Mesenchymal stem cell (in vitro differentiated cells and primary cell): ENCODE results near the gene B4GALT7.

Source experiments
- DNase-seq: peaks from one replicate; pipeline ENCODE4 v3.0.0-alpha.2; 2013
- H2AFZ ChIP-seq: one replicate; pipeline ENCODE4 v1.6.1; 2013; ENCODE audit warnings: low read depth, mild to moderate bottlenecking, control low read depth, inconsistent platforms, low read length, moderate library complexity
- H2AK5ac ChIP-seq: 2 replicates; pipeline ENCODE4 v1.6.1; 2013; ENCODE audit warnings: low read length, moderate library complexity, mild to moderate bottlenecking, inconsistent platforms; ENCODE audit not compliant: severe bottlenecking
- H2BK120ac ChIP-seq: one replicate; pipeline ENCODE4 v1.6.1; 2013; ENCODE audit warnings: low read depth, mild to moderate bottlenecking, inconsistent platforms, low read length, moderate library complexity
- H2BK12ac ChIP-seq, 2 experiments: one replicate each; pipeline ENCODE4 v1.6.1; 2013; ENCODE audit warnings: inconsistent platforms in 2 of 2, low read length in 2 of 2, mild to moderate bottlenecking in 2 of 2, moderate library complexity in 2 of 2, control low read depth in 1 of 2
- H2BK15ac ChIP-seq: one replicate; pipeline ENCODE4 v1.6.1; 2013; ENCODE audit warnings: mild to moderate bottlenecking, low read depth, inconsistent platforms; ENCODE audit not compliant: poor library complexity, severe bottlenecking
- H2BK5ac ChIP-seq: 2 replicates; pipeline ENCODE4 v1.6.1; 2013; ENCODE audit warnings: low read depth, mild to moderate bottlenecking, low read length, control low read depth, inconsistent platforms; ENCODE audit not compliant: poor library complexity, severe bottlenecking
- H3K14ac ChIP-seq, 2 experiments: one replicate each; pipeline ENCODE4 v1.6.1; 2013; ENCODE audit warnings: inconsistent platforms in 2 of 2, low read length in 2 of 2, control low read depth in 1 of 2, mild to moderate bottlenecking in 1 of 2, moderate library complexity in 1 of 2
- H3K18ac ChIP-seq, 2 experiments: one replicate each; pipeline ENCODE4 v1.6.1; 2013; ENCODE audit warnings: inconsistent platforms in 2 of 2, low read length in 2 of 2, control low read depth in 1 of 2, low read depth in 1 of 2, mild to moderate bottlenecking in 1 of 2
- H3K23ac ChIP-seq, 2 experiments: one replicate each; pipeline ENCODE4 v1.6.1; 2013; ENCODE audit warnings: inconsistent platforms in 2 of 2, low read length in 2 of 2, mild to moderate bottlenecking in 2 of 2, moderate library complexity in 2 of 2, control low read depth in 1 of 2
- H3K27ac ChIP-seq: 2 replicates; pipeline ENCODE4 v1.5.1; 2013; ENCODE audit warnings: mild to moderate bottlenecking, moderate library complexity, low read length, control low read depth, inconsistent platforms; ENCODE audit not compliant: poor library complexity, severe bottlenecking
- H3K27me3 ChIP-seq, 2 experiments: 2 replicates each; pipeline versions ENCODE4 v1.6.1 to v1.7.0; 2013; ENCODE audit warnings: low read length in 2 of 2, mild to moderate bottlenecking in 2 of 2, moderate library complexity in 2 of 2, control low read depth in 1 of 2, inconsistent platforms in 1 of 2; ENCODE audit not compliant: control insufficient read depth in 1 of 2, insufficient read depth in 1 of 2
- H3K36me3 ChIP-seq, 2 experiments: 2 replicates each; pipeline versions ENCODE4 v1.6.1 to v1.7.0; 2013; ENCODE audit warnings: low read length in 2 of 2, control low read depth in 1 of 2, inconsistent platforms in 1 of 2, low read depth in 1 of 2, mild to moderate bottlenecking in 1 of 2; ENCODE audit not compliant: insufficient read depth in 2 of 2, control insufficient read depth in 1 of 2
- H3K4ac ChIP-seq, 2 experiments: one replicate each; pipeline ENCODE4 v1.6.1; 2013; ENCODE audit warnings: inconsistent platforms in 2 of 2, low read length in 2 of 2, mild to moderate bottlenecking in 2 of 2, moderate library complexity in 2 of 2, control low read depth in 1 of 2, low read depth in 1 of 2
- H3K4me1 ChIP-seq: 2 replicates; pipeline ENCODE4 v1.6.1; 2013; ENCODE audit warnings: low read depth, low read length, control low read depth; ENCODE audit not compliant: control insufficient read depth, insufficient read depth
- H3K4me2 ChIP-seq: 2 replicates; pipeline ENCODE4 v1.6.1; 2013; ENCODE audit warnings: low read length, mild to moderate bottlenecking, inconsistent platforms; ENCODE audit not compliant: poor library complexity, severe bottlenecking
- H3K4me3 ChIP-seq, 2 experiments: 2 replicates each; pipeline versions ENCODE4 v1.5.1 to v1.7.0; 2013; ENCODE audit warnings: low read length in 2 of 2, mild to moderate bottlenecking in 2 of 2, control low read depth in 1 of 2, low read depth in 1 of 2; ENCODE audit not compliant: insufficient read depth in 1 of 2
- H3K79me1 ChIP-seq: replicated peaks from 2 replicates; pipeline ENCODE4 v1.6.1; 2013; ENCODE audit warnings: mild to moderate bottlenecking, control low read depth, low read length, inconsistent platforms; ENCODE audit not compliant: poor library complexity, severe bottlenecking
- H3K9ac ChIP-seq: 2 replicates; pipeline ENCODE4 v1.7.0; 2013; ENCODE audit warnings: mild to moderate bottlenecking, low read length, moderate library complexity
- H3K9me3 ChIP-seq: 2 replicates; pipeline ENCODE4 v1.7.0; 2013; ENCODE audit warnings: mild to moderate bottlenecking, low read length; ENCODE audit not compliant: control insufficient read depth
- H4K8ac ChIP-seq: one replicate; pipeline ENCODE4 v1.6.1; 2013; ENCODE audit warnings: inconsistent platforms, mild to moderate bottlenecking, low read length, moderate library complexity
- H4K91ac ChIP-seq: one replicate; pipeline ENCODE4 v1.6.1; 2013; ENCODE audit warnings: mild to moderate bottlenecking, low read length, inconsistent platforms
- WGBS: methylation state at CpG from one replicate; pipeline ENCODE4 v1.1.7; 2013; ENCODE audit warnings: mixed read lengths; 5-methylcytosine and 5-hydroxymethylcytosine counted together

The B4GALT7 gene

DNA sequence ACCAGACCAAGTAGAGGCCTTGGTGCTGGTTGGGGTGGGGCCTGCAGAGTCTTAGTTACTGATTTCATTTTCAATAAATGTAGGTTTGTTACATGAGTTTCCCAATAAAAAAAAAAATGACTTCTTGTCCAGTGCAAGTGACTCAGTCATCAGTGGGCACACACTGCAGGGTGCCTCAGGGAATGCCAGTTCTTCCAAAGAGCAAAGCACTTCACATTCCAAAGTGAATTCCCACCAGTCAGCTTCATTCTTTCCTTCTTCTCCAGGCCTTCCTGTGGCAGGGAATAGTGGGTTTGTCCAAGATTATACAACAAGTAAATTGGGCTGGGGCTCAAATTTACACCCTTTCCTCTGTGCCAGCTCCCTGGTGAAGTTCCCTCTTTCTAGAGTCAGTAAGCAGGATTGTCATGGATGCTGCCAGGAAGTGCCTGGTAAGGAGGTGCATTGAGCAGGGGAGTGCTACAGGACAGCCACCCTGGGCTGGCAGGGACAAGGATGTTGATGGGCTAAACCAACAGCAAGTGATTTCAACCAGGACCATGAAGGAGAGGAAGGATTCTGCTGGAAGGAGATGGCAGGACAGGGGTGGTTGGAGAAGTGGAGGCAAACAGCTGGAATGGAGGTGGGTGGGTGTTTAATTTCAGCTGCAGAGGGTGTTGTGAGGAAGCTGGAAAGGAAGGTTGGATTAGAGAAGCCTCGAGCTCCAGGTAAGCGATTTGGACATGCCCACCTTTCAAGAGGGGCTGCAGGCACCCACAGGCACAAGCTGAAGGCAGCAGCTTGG lies 3.7 kb upstream of the B4GALT7 start:
- H3K4me2 ChIP-seq = no peak overlapping the region
- no peak overlapping the region for H3K23ac ChIP-seq
- no peak overlapping the region for H2BK5ac ChIP-seq
- H2BK15ac ChIP-seq = no peak overlapping the region
- no peak overlapping the region for H3K4ac ChIP-seq
- H3K4me3 ChIP-seq = no peak overlapping the region
- H4K8ac ChIP-seq = no peak overlapping the region
- no peak overlapping the region for H3K18ac ChIP-seq
- no peak overlapping the region for H3K14ac ChIP-seq
- H2BK12ac ChIP-seq = no peak overlapping the region
- H3K4me1 ChIP-seq = peaks cover 22% of the 10 kb centered on the region
- no peak overlapping the region for H2BK120ac ChIP-seq
- WGBS = 100% methylated on average over 2 of the region's 2 CpGs
- peak overlapping the region; percentile 14 for H3K27ac ChIP-seq
- H3K9ac ChIP-seq = no peak overlapping the region
- peaks cover 37 to 39% of the 10 kb centered on the region in 2 experiments for H3K36me3 ChIP-seq
- no peak overlapping the region for H2AFZ ChIP-seq
- peaks cover 27% of the 10 kb centered on the region for H3K79me1 ChIP-seq
- no peak for DNase-seq
- no peak overlapping the region for H4K91ac ChIP-seq
- H3K27me3 ChIP-seq = peaks cover 0 to 2% of the 10 kb centered on the region in 2 experiments
- H3K9me3 ChIP-seq = no peaks in the 10 kb centered on the region
- H2AK5ac ChIP-seq = peak overlapping the region; percentile 49

DNA sequence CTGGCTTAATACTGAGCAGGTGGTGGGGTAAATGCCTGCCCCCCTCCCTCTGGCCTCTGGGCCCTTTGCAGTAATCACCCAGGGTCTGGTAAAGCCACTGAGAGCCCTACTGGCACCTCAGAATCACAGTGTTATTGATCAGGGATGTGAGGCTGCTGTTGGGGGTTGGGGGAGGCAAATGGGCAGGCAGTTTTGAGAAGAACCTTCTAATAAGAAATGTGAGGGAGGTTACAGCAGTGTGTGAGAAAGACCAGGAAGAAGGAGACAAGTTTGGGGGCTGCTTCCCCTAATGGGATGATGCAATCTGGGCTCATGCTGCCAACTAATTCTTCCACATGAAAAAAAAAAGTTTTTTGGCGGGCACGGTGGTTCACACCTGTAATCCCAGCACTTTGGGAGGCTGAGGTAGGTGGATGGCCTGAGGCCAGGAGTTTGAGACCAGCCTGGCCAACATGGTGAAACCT lies 3.1 kb upstream of the B4GALT7 start:
- H3K9ac ChIP-seq = no peak overlapping the region
- no peak overlapping the region for H3K27ac ChIP-seq
- no peak overlapping the region for H2BK120ac ChIP-seq
- H2BK12ac ChIP-seq = no peak overlapping the region
- H3K18ac ChIP-seq = no peak overlapping the region
- no peaks in the 10 kb centered on the region for H3K27me3 ChIP-seq
- H3K23ac ChIP-seq = no peak overlapping the region
- peaks cover 23% of the 10 kb centered on the region for H3K4me1 ChIP-seq
- H3K4ac ChIP-seq = no peak overlapping the region
- no peak overlapping the region for H3K14ac ChIP-seq
- no peak overlapping the region for H2AFZ ChIP-seq
- peaks cover 33% of the 10 kb centered on the region for H3K79me1 ChIP-seq
- DNase-seq = no peak
- H2AK5ac ChIP-seq = peak overlapping the region; percentile 49
- no peak overlapping the region for H4K8ac ChIP-seq
- no peak overlapping the region for H3K4me2 ChIP-seq
- H4K91ac ChIP-seq = no peak overlapping the region
- peaks cover 37 to 39% of the 10 kb centered on the region in 2 experiments for H3K36me3 ChIP-seq
- 100% methylated on average over 2 of the region's 2 CpGs for WGBS
- H3K9me3 ChIP-seq = no peaks in the 10 kb centered on the region
- no peak overlapping the region for H2BK5ac ChIP-seq
- H2BK15ac ChIP-seq = no peak overlapping the region
- H3K4me3 ChIP-seq = no peak overlapping the region

DNA sequence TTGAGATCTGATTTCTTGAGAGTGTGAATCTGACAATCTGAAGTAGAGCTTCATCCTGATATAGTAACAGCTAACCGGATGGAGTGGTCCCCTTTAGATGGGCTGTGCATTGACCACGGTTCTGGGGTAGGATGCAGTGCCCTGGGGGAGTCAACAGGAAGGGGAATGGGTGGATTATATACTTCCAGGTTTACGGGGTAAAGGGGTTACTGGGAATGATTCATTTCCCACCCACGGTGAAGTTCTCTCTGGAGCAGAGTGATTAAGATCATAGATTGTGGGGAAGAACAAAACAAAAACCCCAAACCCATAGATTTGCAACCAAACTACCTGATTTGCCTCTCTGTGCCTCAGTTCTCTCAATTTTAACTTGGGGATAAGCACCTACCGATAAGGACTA lies 1.5 kb upstream of the B4GALT7 start:
- no peaks in the 10 kb centered on the region for H3K9me3 ChIP-seq
- no peak overlapping the region for H3K9ac ChIP-seq
- H2BK12ac ChIP-seq = no peak overlapping the region
- H3K4me2 ChIP-seq = no peak overlapping the region
- WGBS = 75% methylated on average over 2 of the region's 5 CpGs
- no peak for DNase-seq
- H3K36me3 ChIP-seq = peaks cover 35 to 37% of the 10 kb centered on the region in 2 experiments
- H3K18ac ChIP-seq = no peak overlapping the region
- H3K27ac ChIP-seq = no peak overlapping the region
- no peak overlapping the region for H2AK5ac ChIP-seq
- H3K14ac ChIP-seq = no peak overlapping the region
- H4K91ac ChIP-seq = no peak overlapping the region
- H2BK120ac ChIP-seq = no peak overlapping the region
- H3K27me3 ChIP-seq = no peaks in the 10 kb centered on the region
- peaks cover 38% of the 10 kb centered on the region for H3K79me1 ChIP-seq
- H2BK15ac ChIP-seq = no peak overlapping the region
- H3K23ac ChIP-seq = no peak overlapping the region
- H2BK5ac ChIP-seq = no peak overlapping the region
- peak overlapping the region in 1 of 2 experiments; percentile 30 for H3K4me3 ChIP-seq
- H3K4ac ChIP-seq = no peak overlapping the region
- no peak overlapping the region for H2AFZ ChIP-seq
- H3K4me1 ChIP-seq = peaks cover 20% of the 10 kb centered on the region
- no peak overlapping the region for H4K8ac ChIP-seq

DNA sequence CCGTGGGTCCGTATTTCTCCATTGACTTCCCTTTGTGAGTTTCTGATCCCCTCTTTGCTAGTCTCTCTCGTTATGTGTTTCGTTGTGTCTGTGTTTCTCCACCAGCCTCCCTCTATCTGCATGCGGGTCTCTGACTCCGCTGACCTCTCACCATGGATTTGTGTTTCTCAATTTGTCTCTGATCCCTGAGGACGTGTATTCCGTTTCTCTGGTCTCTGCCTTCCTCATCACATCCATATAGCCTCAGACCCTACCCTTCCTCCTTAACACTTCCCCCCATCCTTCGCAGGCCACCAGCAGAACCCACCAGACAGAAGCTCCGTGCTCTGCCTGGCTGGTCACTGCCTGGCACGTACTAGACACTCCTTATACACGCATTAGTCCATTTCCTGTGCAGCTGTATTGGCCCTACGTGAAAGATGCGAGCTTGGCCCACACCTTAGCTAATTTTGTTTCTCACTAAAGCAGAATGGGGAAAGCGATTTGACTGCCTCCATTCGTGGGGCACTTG lies 631 bp downstream of the B4GALT7 start:
- H3K14ac ChIP-seq = peak overlapping the region in 1 of 2 experiments; percentile 0
- peak overlapping the region; percentile 69 for H3K4me2 ChIP-seq
- H2BK12ac ChIP-seq = no peak overlapping the region
- no peak overlapping the region for H3K23ac ChIP-seq
- peak overlapping the region; percentile 1 to 71 for H3K4ac ChIP-seq
- no peaks in the 10 kb centered on the region for H3K9me3 ChIP-seq
- H2BK15ac ChIP-seq = peak overlapping the region; percentile 15
- WGBS = 13% methylated on average over 16 of the region's 16 CpGs
- H4K91ac ChIP-seq = no peak overlapping the region
- peak overlapping the region; percentile 95 for H3K9ac ChIP-seq
- peak overlapping the region; percentile 86 to 92 for H3K4me3 ChIP-seq
- H3K27ac ChIP-seq = peak overlapping the region; percentile 48
- peak; percentile 54 for DNase-seq
- H4K8ac ChIP-seq = peak overlapping the region; percentile 82
- no peak overlapping the region for H2AK5ac ChIP-seq
- H3K4me1 ChIP-seq = peaks cover 16% of the 10 kb centered on the region
- no peaks in the 10 kb centered on the region for H3K27me3 ChIP-seq
- no peak overlapping the region for H2BK5ac ChIP-seq
- H3K79me1 ChIP-seq = peaks cover 30% of the 10 kb centered on the region
- H2BK120ac ChIP-seq = no peak overlapping the region
- H3K18ac ChIP-seq = peak overlapping the region in 1 of 2 experiments; percentile 75
- no peak overlapping the region for H2AFZ ChIP-seq
- peaks cover 23 to 38% of the 10 kb centered on the region in 2 experiments for H3K36me3 ChIP-seq
